SK-N-SH treated with all-trans-retinoic acid at 6 μM for 48 hours (cell line): ENCODE data around the gene GINM1.

ENCODE experiments used
- ESRRG ChIP-seq: fragments of 250-450 bp; sonication (Bioruptor Pico); IDR thresholded peaks from 2 replicates; pipeline ENCODE4 v1.6.1; 2021; ENCODE audit warnings: mild to moderate bottlenecking
- PATZ1 ChIP-seq: fragments of 250-450 bp; sonication (Bioruptor Pico); IDR thresholded peaks from 2 replicates; pipeline ENCODE4 v1.8.0; 2020; ENCODE audit warnings: mild to moderate bottlenecking, moderate library complexity, borderline replicate concordance
- RARB ChIP-seq: fragments of 250-450 bp; sonication (Bioruptor Pico); IDR thresholded peaks from 2 replicates; pipeline ENCODE4 v1.8.0; 2021; ENCODE audit warnings: mild to moderate bottlenecking, moderate library complexity
- TCF4 ChIP-seq: fragments of 250-450 bp; sonication (Bioruptor Pico); IDR thresholded peaks from 2 replicates; pipeline ENCODE4 v1.8.0; 2021; ENCODE audit warnings: mild to moderate bottlenecking, moderate library complexity, borderline replicate concordance

GRCh38 chr6:149544646-149545257 lies 21.4 kb upstream of the GINM1 start:
- no peak for TF ChIP-seq TCF4 (CRISPR knock-in tag)
- no peak for TF ChIP-seq ESRRG (CRISPR knock-in tag)
- no peak for TF ChIP-seq RARB (CRISPR knock-in tag)
- TF ChIP-seq PATZ1 (CRISPR knock-in tag) = no peak
